ENCODE data around the gene CREB5.

- TF ChIP-seq CTCF (IDR thresholded peaks at IDR 0.05): no peak
- no peak for TF ChIP-seq POLR2A (IDR thresholded peaks at IDR 0.05)
- no peak for TF ChIP-seq POLR2AphosphoS5 (IDR thresholded peaks at IDR 0.05)
Measured at GRCh38 chr7:28848906-28849305, 436.6 kb downstream of the CREB5 start.

Measured in breast epithelium (tissue), 3 donors.